CD4-positive, alpha-beta T cell treated with Interleukin-15 for 1 hour (primary cell): ENCODE data around the gene DHRS7C.

Experiments used
- DNase-seq: peaks from one replicate; pipeline ENCODE4 v3.0.0-alpha.2; 2020

Gene DHRS7C

DNA sequence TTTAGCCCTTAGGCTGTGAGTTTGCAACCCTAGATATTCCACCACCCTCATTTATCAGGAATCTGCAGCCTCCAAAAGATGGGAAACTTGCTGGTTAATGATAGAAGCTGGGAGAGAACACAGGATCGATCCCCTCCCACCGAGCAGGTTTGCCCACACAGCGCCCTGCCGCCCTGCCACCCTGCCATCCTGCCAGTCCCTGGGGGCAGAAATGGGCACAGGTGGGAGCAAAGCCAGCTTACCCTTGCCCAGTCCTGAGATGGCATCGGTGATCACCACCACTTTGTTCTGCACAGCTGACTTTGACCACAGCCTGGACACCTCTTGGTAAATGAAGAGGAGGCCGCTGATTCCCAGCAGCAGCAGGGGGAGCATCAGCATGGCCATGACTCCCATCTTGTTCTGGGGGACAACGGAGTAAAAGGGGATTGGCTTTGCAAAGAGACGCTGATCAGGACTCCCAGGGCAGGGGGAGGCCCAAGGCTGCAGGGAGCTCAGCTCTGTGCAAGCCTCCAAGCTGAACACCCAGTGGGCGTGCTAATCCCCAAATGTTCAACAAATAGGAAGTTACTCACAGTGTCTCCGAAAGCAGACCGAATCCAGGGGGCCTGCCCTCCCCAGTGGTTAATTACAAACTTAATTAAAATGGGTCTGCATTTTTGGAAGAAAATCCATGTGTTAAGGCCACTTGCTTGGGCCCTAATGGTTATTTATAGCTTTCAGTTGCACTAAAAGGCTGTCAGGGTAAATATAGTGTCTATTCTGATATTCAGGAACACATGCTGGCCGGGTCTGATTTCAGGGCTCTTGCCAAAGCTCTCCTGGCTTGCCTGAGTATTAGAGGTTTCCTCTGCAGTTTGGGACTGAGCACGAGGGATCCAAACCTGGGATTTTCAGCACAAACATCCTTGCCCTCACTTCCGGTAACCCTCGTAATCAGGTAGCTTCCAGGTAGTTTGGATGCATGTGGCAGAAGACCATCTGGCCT lies at the start of gene DHRS7C:
TSS of gene DHRS7C (minus strand) at position 704 of the 988 bp plus-strand sequence. CDS start at position 396, 308 bp downstream.
- no peak for DNase-seq

DNA sequence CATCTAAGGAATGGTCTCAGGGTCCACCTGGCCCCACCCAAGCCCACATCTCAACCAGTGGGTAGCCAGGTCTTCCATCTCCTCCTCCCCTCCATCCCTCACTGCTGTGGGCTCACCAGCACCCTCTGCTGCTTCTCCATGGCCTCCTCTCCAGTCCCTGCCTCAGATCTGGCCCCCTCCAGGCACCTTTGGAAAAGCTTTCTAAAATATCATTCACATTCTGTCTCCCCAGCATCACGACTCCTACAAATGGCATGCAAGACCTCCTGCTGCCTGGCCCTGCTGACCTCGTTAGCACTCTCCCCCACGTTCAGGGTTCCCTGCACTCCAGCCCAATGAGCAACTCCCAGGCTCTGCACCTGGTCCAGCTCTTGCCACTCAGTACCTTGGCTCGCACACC lies 48.0 kb upstream of the DHRS7C start:
- DNase-seq, result no peak

- no peak for DNase-seq
These were observed 46.4 kb upstream of the DHRS7C start for GRCh38 chr17:9837551-9838471.

DNA sequence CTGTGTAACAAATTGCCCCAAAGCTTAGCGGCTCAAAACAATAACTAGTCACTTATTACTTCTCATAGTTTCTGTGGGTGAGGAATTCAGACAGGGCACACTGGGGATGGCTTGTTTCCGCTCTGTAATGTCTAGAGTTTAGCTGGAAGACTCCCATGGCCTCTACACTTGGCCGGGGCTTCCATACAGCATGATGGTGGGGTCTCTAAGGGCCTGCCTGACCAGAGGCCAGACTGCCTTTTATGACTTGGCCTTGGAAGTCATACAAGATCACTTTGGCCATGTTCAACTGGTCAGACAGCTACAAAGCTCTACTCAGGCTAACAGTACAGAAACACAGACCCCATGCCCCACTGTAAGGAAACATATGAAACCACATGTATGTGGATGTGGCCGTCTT lies 42.5 kb upstream of the DHRS7C start:
- DNase-seq, result no peak

- DNase-seq, result no peak
These were observed 39.3 kb upstream of the DHRS7C start for GRCh38 chr17:9830711-9831110.

- DNase-seq, result no peak
These were observed 38.0 kb upstream of the DHRS7C start for GRCh38 chr17:9829343-9829742.

GRCh38 chr17:9828296-9829295 lies 37.2 kb upstream of the DHRS7C start:
- no peak for DNase-seq

- DNase-seq, result no peak
These were observed 34.3 kb upstream of the DHRS7C start, which contains the start of gene GLP2R for GRCh38 chr17:9825641-9826150. TSS of gene GLP2R (plus strand) at chr17:9825924. CDS start at chr17:9826064, 140 bp downstream.

DNA sequence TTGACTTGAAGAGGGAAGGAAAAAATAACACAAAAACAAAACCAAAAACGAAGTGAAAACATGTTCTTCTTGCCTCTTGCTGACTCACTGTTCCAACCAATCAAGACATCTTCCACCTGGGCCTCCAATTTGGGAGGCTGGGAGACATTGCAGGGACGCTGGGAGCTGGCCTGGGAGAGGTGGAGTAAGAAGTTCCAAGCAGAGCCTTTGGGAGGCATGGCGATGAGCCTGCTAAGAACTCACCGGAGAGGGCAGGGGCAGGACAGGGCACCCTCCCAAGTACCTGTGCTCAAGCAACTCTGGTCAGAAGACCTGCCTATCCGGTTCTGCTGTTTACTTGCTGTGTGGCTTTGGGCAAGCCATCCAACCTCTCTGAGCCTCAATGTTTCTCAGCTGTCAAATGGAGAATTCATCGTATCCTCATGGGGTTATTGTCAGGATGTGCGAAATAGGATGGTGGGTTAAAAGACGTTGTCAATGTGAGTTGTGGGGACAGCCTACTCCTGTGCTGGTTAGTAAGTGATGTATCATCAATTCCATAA lies 33.5 kb upstream of the DHRS7C start:
- no peak for DNase-seq

GRCh38 chr17:9824094-9824493 lies 32.7 kb upstream of the DHRS7C start:
- no peak for DNase-seq

DNA sequence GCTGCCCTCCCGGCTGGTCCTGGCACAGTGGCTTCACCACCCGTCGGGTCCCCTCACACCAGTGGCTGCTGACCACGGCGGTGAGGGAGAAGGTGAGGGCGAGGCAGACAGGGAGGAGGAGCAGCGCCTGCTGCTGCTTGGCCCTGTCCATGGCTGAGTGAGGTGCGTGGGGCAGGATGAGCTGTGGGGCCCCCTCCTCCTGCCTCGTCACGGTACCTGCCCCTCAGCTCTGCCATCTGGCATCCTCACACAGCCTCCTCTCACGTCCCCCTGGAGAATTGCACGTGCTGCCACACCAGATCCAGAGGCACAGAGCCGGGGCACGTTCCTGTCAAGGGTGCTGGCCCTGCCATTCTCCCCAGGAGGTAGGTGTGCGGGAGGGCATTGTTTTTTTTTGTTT lies 30.5 kb upstream of the DHRS7C start, which contains the start of gene GSG1L2:
TSS of gene GSG1L2 (minus strand) at position 159 of the 400 bp plus-strand sequence. CDS start at position 151, 8 bp downstream.
- no peak for DNase-seq

GRCh38 chr17:9820448-9820847 lies 29.1 kb upstream of the DHRS7C start:
- DNase-seq, result no peak

- DNase-seq, result no peak
These were observed 27.4 kb upstream of the DHRS7C start for GRCh38 chr17:9818760-9819159.

DNA sequence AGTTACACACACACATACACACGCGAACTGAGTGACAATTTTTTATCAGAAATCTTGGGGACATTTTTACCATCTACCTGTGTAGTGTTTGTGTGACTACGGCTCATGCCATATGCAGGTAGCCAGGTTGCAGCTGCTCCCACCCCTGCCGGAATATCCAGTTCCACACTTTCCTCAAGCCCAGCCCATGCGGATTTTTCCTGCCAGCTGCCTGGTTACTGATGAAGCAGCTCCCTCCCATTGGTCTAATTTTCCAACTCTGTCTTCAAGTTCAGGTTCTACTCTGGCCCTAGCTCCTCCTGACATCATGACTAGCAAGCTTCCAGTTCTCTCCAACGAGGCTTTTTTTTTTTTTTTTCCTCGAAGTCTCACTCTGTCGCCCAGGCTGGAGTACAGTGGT lies 25.7 kb upstream of the DHRS7C start:
- DNase-seq, result no peak

- DNase-seq, result no peak
These were observed 25.1 kb upstream of the DHRS7C start for GRCh38 chr17:9816472-9816871.

- DNase-seq, result no peak
These were observed 23.0 kb upstream of the DHRS7C start for GRCh38 chr17:9814337-9814945.

- DNase-seq, result no peak
These were observed 21.8 kb upstream of the DHRS7C start for GRCh38 chr17:9813166-9813565.

- no peak for DNase-seq
These were observed 20.1 kb upstream of the DHRS7C start for GRCh38 chr17:9811537-9811936.

DNA sequence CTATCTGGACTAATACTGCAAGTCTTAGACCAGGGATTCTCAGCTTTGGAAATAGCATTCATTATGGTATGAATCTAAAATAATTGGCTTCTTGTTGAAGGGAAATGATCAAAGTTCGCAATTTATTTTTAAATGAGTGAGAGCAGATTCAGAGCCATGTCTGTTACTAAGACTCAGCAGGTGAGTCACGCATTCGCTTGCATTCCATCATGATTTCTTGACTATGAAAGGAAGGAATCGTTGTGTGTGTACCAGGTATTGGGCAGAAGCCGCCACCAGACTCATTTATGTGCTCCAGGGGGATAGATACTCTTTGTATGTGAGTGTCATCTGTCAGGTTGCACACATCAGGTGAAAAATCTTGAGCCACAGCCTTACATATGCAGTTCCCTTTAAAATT lies 19.7 kb upstream of the DHRS7C start:
- no peak for DNase-seq

- no peak for DNase-seq
These were observed 18.9 kb upstream of the DHRS7C start for GRCh38 chr17:9810100-9810949.
